ENCODE data around the gene CNTN4. TPM values are rescaled to one million over a fixed set of nuclear protein-coding genes. Genes with fewer than 3 reads are reported as not detected.
A peak's percentile ranks its signal among the peaks of the same experiment; 100 is the strongest.

CNTN4 gene
- total RNA-seq, 1 donor from 2014 or later, result 11.0 TPM

GRCh38 chr3:2097641-2098191 is 950 bp upstream of the CNTN4 start:
- Histone ChIP-seq H3K4me1 (ENCODE audit: control insufficient read depth in 3 of 3, insufficient read depth in 3 of 3, low read length in 3 of 3) (peaks cover 3 to 4% (median 4%) of the 10 kb centered on the region in 3 donors), H3K36me3 (ENCODE audit: control insufficient read depth in 3 of 3, insufficient read depth in 3 of 3, low read length in 3 of 3) (no peaks in the 10 kb centered on the region), H3K9ac (ENCODE audit: low read depth in 1 of 3, low read length in 3 of 3) (no peak overlapping the region), H3K4me3 (ENCODE audit: low read length in 3 of 3) (no peak overlapping the region), H3K27ac (ENCODE audit: low read depth, low read length) (no peak overlapping the region), H3K27me3 (ENCODE audit: control insufficient read depth in 3 of 3, insufficient read depth in 3 of 3, low read length in 3 of 3) (peaks cover 19 to 29% (median 19%) of the 10 kb centered on the region in 3 donors), H3K9me3 (ENCODE audit: control insufficient read depth in 3 of 3, low read length in 3 of 3) (no peaks in the 10 kb centered on the region)

- Histone ChIP-seq H3K9me3 (ENCODE audit: control insufficient read depth in 3 of 3, low read length in 3 of 3) (no peaks in the 10 kb centered on the region), H3K4me1 (ENCODE audit: control insufficient read depth in 3 of 3, insufficient read depth in 3 of 3, low read length in 3 of 3) (peaks cover 3 to 4% (median 4%) of the 10 kb centered on the region in 3 donors), H3K36me3 (ENCODE audit: control insufficient read depth in 3 of 3, insufficient read depth in 3 of 3, low read length in 3 of 3) (no peaks in the 10 kb centered on the region), H3K27me3 (ENCODE audit: control insufficient read depth in 3 of 3, insufficient read depth in 3 of 3, low read length in 3 of 3) (peaks cover 19 to 29% (median 19%) of the 10 kb centered on the region in 3 donors), H3K27ac (ENCODE audit: low read depth, low read length) (no peak overlapping the region), H3K4me3 (ENCODE audit: low read length in 3 of 3) (peak overlapping the region in 2 of 3 donors; percentile 29 to 45), H3K9ac (ENCODE audit: low read depth in 1 of 3, low read length in 3 of 3) (peak overlapping the region in 1 of 3 donors; percentile 16)
These were observed 484 bp downstream of the CNTN4 start for GRCh38 chr3:2099028-2099671.

GRCh38 chr3:2099779-2100191 is 1.1 kb downstream of the CNTN4 start:
- Histone ChIP-seq H3K36me3 (ENCODE audit: control insufficient read depth in 3 of 3, insufficient read depth in 3 of 3, low read length in 3 of 3) (no peaks in the 10 kb centered on the region), H3K4me3 (ENCODE audit: low read length in 3 of 3) (peak overlapping the region; percentile 36 to 45 (median 38)), H3K27me3 (ENCODE audit: control insufficient read depth in 3 of 3, insufficient read depth in 3 of 3, low read length in 3 of 3) (peaks cover 19 to 29% (median 19%) of the 10 kb centered on the region in 3 donors), H3K4me1 (ENCODE audit: control insufficient read depth in 3 of 3, insufficient read depth in 3 of 3, low read length in 3 of 3) (peaks cover 3 to 4% (median 4%) of the 10 kb centered on the region in 3 donors), H3K9me3 (ENCODE audit: control insufficient read depth in 3 of 3, low read length in 3 of 3) (no peaks in the 10 kb centered on the region), H3K27ac (ENCODE audit: low read depth, low read length) (no peak overlapping the region), H3K9ac (ENCODE audit: low read depth in 1 of 3, low read length in 3 of 3) (no peak overlapping the region)

GRCh38 chr3:2106438-2106837 is 7.8 kb downstream of the CNTN4 start:
- Histone ChIP-seq H3K27ac (ENCODE audit: low read depth, low read length) (no peak overlapping the region), H3K4me3 (ENCODE audit: low read length in 3 of 3) (no peak overlapping the region), H3K9me3 (ENCODE audit: control insufficient read depth in 3 of 3, low read length in 3 of 3) (no peaks in the 10 kb centered on the region), H3K36me3 (ENCODE audit: control insufficient read depth in 3 of 3, insufficient read depth in 3 of 3, low read length in 3 of 3) (no peaks in the 10 kb centered on the region), H3K9ac (ENCODE audit: low read depth in 1 of 3, low read length in 3 of 3) (no peak overlapping the region), H3K4me1 (ENCODE audit: control insufficient read depth in 3 of 3, insufficient read depth in 3 of 3, low read length in 3 of 3) (no peaks in the 10 kb centered on the region), H3K27me3 (ENCODE audit: control insufficient read depth in 3 of 3, insufficient read depth in 3 of 3, low read length in 3 of 3) (peaks cover 0 to 2% (median 0%) of the 10 kb centered on the region in 3 donors)

- no peaks in the 10 kb centered on the region for H3K27me3 ChIP-seq (ENCODE audit: control insufficient read depth in 3 of 3, insufficient read depth in 3 of 3, low read length in 3 of 3)
- H3K9ac ChIP-seq (ENCODE audit: low read depth in 1 of 3, low read length in 3 of 3), result no peak overlapping the region
- no peaks in the 10 kb centered on the region for H3K4me1 ChIP-seq (ENCODE audit: control insufficient read depth in 3 of 3, insufficient read depth in 3 of 3, low read length in 3 of 3)
- no peaks in the 10 kb centered on the region for H3K36me3 ChIP-seq (ENCODE audit: control insufficient read depth in 3 of 3, insufficient read depth in 3 of 3, low read length in 3 of 3)
- H3K9me3 ChIP-seq (ENCODE audit: control insufficient read depth in 3 of 3, low read length in 3 of 3), result no peaks in the 10 kb centered on the region
- no peak overlapping the region for H3K4me3 ChIP-seq (ENCODE audit: low read length in 3 of 3)
- H3K27ac ChIP-seq (ENCODE audit: low read depth, low read length), result no peak overlapping the region
These were observed 12.0 kb downstream of the CNTN4 start for GRCh38 chr3:2110597-2111117.

- Histone ChIP-seq H3K4me3 (ENCODE audit: low read length in 3 of 3) (no peak overlapping the region), H3K27me3 (ENCODE audit: control insufficient read depth in 3 of 3, insufficient read depth in 3 of 3, low read length in 3 of 3) (no peaks in the 10 kb centered on the region), H3K9ac (ENCODE audit: low read depth in 1 of 3, low read length in 3 of 3) (no peak overlapping the region), H3K4me1 (ENCODE audit: control insufficient read depth in 3 of 3, insufficient read depth in 3 of 3, low read length in 3 of 3) (no peaks in the 10 kb centered on the region), H3K36me3 (ENCODE audit: control insufficient read depth in 3 of 3, insufficient read depth in 3 of 3, low read length in 3 of 3) (no peaks in the 10 kb centered on the region), H3K27ac (ENCODE audit: low read depth, low read length) (no peak overlapping the region), H3K9me3 (ENCODE audit: control insufficient read depth in 3 of 3, low read length in 3 of 3) (no peaks in the 10 kb centered on the region)
These were observed 16.1 kb downstream of the CNTN4 start for GRCh38 chr3:2114617-2115275.

- Histone ChIP-seq H3K9ac (ENCODE audit: low read depth in 1 of 3, low read length in 3 of 3) (no peak overlapping the region), H3K27me3 (ENCODE audit: control insufficient read depth in 3 of 3, insufficient read depth in 3 of 3, low read length in 3 of 3) (no peaks in the 10 kb centered on the region), H3K4me3 (ENCODE audit: low read length in 3 of 3) (no peak overlapping the region), H3K9me3 (ENCODE audit: control insufficient read depth in 3 of 3, low read length in 3 of 3) (no peaks in the 10 kb centered on the region), H3K27ac (ENCODE audit: low read depth, low read length) (no peak overlapping the region), H3K4me1 (ENCODE audit: control insufficient read depth in 3 of 3, insufficient read depth in 3 of 3, low read length in 3 of 3) (no peaks in the 10 kb centered on the region), H3K36me3 (ENCODE audit: control insufficient read depth in 3 of 3, insufficient read depth in 3 of 3, low read length in 3 of 3) (no peaks in the 10 kb centered on the region)
These were observed 32.1 kb downstream of the CNTN4 start for GRCh38 chr3:2130726-2131125.

GRCh38 chr3:2133146-2133545 is 34.5 kb downstream of the CNTN4 start:
- Histone ChIP-seq H3K36me3 (ENCODE audit: control insufficient read depth in 3 of 3, insufficient read depth in 3 of 3, low read length in 3 of 3) (no peaks in the 10 kb centered on the region), H3K27me3 (ENCODE audit: control insufficient read depth in 3 of 3, insufficient read depth in 3 of 3, low read length in 3 of 3) (no peaks in the 10 kb centered on the region), H3K9ac (ENCODE audit: low read depth in 1 of 3, low read length in 3 of 3) (no peak overlapping the region), H3K4me1 (ENCODE audit: control insufficient read depth in 3 of 3, insufficient read depth in 3 of 3, low read length in 3 of 3) (no peaks in the 10 kb centered on the region), H3K9me3 (ENCODE audit: control insufficient read depth in 3 of 3, low read length in 3 of 3) (no peaks in the 10 kb centered on the region), H3K27ac (ENCODE audit: low read depth, low read length) (no peak overlapping the region), H3K4me3 (ENCODE audit: low read length in 3 of 3) (no peak overlapping the region)

GRCh38 chr3:2137651-2138050 is 39.0 kb downstream of the CNTN4 start:
- H3K27ac ChIP-seq (ENCODE audit: low read depth, low read length), result no peak overlapping the region
- no peak overlapping the region for H3K4me3 ChIP-seq (ENCODE audit: low read length in 3 of 3)
- no peaks in the 10 kb centered on the region for H3K4me1 ChIP-seq (ENCODE audit: control insufficient read depth in 3 of 3, insufficient read depth in 3 of 3, low read length in 3 of 3)
- no peak overlapping the region for H3K9ac ChIP-seq (ENCODE audit: low read depth in 1 of 3, low read length in 3 of 3)
- no peaks in the 10 kb centered on the region for H3K36me3 ChIP-seq (ENCODE audit: control insufficient read depth in 3 of 3, insufficient read depth in 3 of 3, low read length in 3 of 3)
- H3K9me3 ChIP-seq (ENCODE audit: control insufficient read depth in 3 of 3, low read length in 3 of 3), result peaks cover 0 to 3% (median 0%) of the 10 kb centered on the region in 3 donors
- no peaks in the 10 kb centered on the region for H3K27me3 ChIP-seq (ENCODE audit: control insufficient read depth in 3 of 3, insufficient read depth in 3 of 3, low read length in 3 of 3)

- no peaks in the 10 kb centered on the region for H3K36me3 ChIP-seq (ENCODE audit: control insufficient read depth in 3 of 3, insufficient read depth in 3 of 3, low read length in 3 of 3)
- no peaks in the 10 kb centered on the region for H3K27me3 ChIP-seq (ENCODE audit: control insufficient read depth in 3 of 3, insufficient read depth in 3 of 3, low read length in 3 of 3)
These were observed 42.8 kb downstream of the CNTN4 start for GRCh38 chr3:2141482-2141881.

More at GRCh38 chr3:2141482-2141881, 42.8 kb downstream of the CNTN4 start:
- no peak overlapping the region for H3K9ac ChIP-seq (ENCODE audit: low read depth in 1 of 3, low read length in 3 of 3)
- no peak overlapping the region for H3K4me3 ChIP-seq (ENCODE audit: low read length in 3 of 3)
- no peaks in the 10 kb centered on the region for H3K4me1 ChIP-seq (ENCODE audit: control insufficient read depth in 3 of 3, insufficient read depth in 3 of 3, low read length in 3 of 3)
- peaks cover 0 to 3% (median 0%) of the 10 kb centered on the region in 3 donors for H3K9me3 ChIP-seq (ENCODE audit: control insufficient read depth in 3 of 3, low read length in 3 of 3)
- no peak overlapping the region for H3K27ac ChIP-seq (ENCODE audit: low read depth, low read length)

Measured in skeletal muscle tissue (tissue), 4 donors.